PFSK-1 (cell line): ENCODE results near the gene ZNF507.

Experiments
- FOXP2 ChIP-seq: optimal IDR thresholded peaks from 2 replicates; pipeline ENCODE3; 2011; ENCODE audit warnings: borderline replicate concordance, control low read depth, inconsistent platforms; ENCODE audit not compliant: insufficient read depth; ENCODE audit errors: extremely low read length, extremely low read depth
- POLR2AphosphoS5 ChIP-seq: IDR thresholded peaks from 2 replicates; pipeline ENCODE4 v1.6.1; 2012; ENCODE audit warnings: low read depth, mild to moderate bottlenecking, control low read depth, low read length, moderate library complexity
- REST ChIP-seq, 2 experiments: IDR thresholded peaks; 2 replicates each; pipeline versions ENCODE4 v1.6.1 to v1.8.0; 2011 to 2012; ENCODE audit warnings: low read depth in 2 of 2, low read length in 2 of 2, control low read depth in 1 of 2, inconsistent platforms in 1 of 2, mild to moderate bottlenecking in 1 of 2, moderate library complexity in 1 of 2; ENCODE audit not compliant: insufficient read depth in 1 of 2
- SIN3A ChIP-seq: IDR thresholded peaks from 2 replicates; pipeline ENCODE4 v1.6.1; 2012; ENCODE audit warnings: mild to moderate bottlenecking, low read length, moderate library complexity, borderline replicate concordance; ENCODE audit not compliant: insufficient read depth
- TAF1 ChIP-seq: IDR thresholded peaks from 2 replicates; pipeline ENCODE4 v1.6.1; 2012; ENCODE audit warnings: low read length, control low read depth, borderline replicate concordance; ENCODE audit not compliant: insufficient read depth

Gene ZNF507

GRCh38 chr19:32364040-32364439 lies 18.6 kb downstream of the ZNF507 start:
- TF ChIP-seq SIN3A (no peak), POLR2AphosphoS5 (no peak), FOXP2 (no peak), REST (IDR thresholded peaks at IDR 0.05; ENCODE audit: insufficient read depth in 1 of 2, low read depth in 2 of 2, low read length in 2 of 2) (no peak), TAF1 (no peak)

- TF ChIP-seq TAF1 (no peak), POLR2AphosphoS5 (no peak), REST (IDR thresholded peaks at IDR 0.05; ENCODE audit: insufficient read depth in 1 of 2, low read depth in 2 of 2, low read length in 2 of 2) (no peak), FOXP2 (no peak), SIN3A (no peak)
These were observed 21.7 kb downstream of the ZNF507 start for GRCh38 chr19:32367063-32367462.

- TF ChIP-seq FOXP2 = no peak
- no peak for TF ChIP-seq TAF1
- TF ChIP-seq REST (IDR thresholded peaks at IDR 0.05; ENCODE audit: insufficient read depth in 1 of 2, low read depth in 2 of 2, low read length in 2 of 2) = no peak
These were observed 22.6 kb downstream of the ZNF507 start for GRCh38 chr19:32367948-32368536.

- no peak for TF ChIP-seq FOXP2
- no peak for TF ChIP-seq SIN3A
These were observed 23.4 kb downstream of the ZNF507 start for GRCh38 chr19:32368787-32369186.

- TF ChIP-seq SIN3A (no peak), FOXP2 (no peak), TAF1 (no peak), REST (IDR thresholded peaks at IDR 0.05; ENCODE audit: insufficient read depth in 1 of 2, low read depth in 2 of 2, low read length in 2 of 2) (no peak), POLR2AphosphoS5 (no peak)
These were observed 27.5 kb downstream of the ZNF507 start for GRCh38 chr19:32372726-32373517.
